ENCODE data around the gene ACADVL.
A peak's percentile ranks its signal among the peaks of the same experiment; 100 is the strongest.
"Not testable (repeated sequence)": the region's sequence is repeated elsewhere in the genome, so short reads cannot be mapped to it uniquely, and the experiment has no call there.

The ACADVL gene

GRCh38 chr17:7219812-7220592 is at the start of gene ACADVL, which contains the start of gene DLG4:
ACADVL (plus strand) TSS chr17:7219938; CDS start chr17:7219985, 47 bp downstream.
DLG4 (minus strand) TSS chr17:7219836.
- DNase-seq: peak; percentile 91

DNA sequence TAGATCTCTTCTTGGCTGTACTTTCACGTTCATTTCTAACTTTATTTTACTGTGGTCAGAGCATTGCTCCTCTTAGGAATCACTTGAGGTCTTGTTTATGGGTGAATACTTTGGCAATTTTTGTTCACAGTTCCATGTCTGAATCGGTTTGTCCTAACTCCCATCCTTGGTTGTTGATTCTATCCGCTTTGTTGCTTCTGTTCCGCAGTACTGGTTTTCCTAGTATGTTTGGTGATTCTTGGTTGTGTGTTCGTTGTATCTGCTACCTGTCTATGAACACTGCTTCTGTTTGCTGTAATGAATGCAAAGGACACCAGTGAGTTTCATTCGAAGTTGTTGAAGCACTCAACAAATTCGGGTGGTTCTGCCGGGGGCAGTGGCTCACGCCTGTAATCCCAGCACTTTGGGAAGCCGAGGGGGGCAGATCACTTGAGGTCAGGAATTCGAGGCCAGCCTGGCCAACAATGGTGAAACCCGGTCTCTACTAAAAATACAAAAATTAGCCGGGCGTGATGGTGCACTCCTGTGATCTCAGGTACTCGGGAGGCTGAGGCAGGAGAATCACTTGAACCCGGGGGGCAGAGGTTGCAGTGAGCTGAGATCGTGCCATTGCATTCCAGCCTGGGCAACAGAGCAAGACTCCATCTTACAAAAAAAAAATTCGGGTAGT is 47.1 kb upstream of the ACADVL start:
- not testable (repeated sequence) for DNase-seq

DNA sequence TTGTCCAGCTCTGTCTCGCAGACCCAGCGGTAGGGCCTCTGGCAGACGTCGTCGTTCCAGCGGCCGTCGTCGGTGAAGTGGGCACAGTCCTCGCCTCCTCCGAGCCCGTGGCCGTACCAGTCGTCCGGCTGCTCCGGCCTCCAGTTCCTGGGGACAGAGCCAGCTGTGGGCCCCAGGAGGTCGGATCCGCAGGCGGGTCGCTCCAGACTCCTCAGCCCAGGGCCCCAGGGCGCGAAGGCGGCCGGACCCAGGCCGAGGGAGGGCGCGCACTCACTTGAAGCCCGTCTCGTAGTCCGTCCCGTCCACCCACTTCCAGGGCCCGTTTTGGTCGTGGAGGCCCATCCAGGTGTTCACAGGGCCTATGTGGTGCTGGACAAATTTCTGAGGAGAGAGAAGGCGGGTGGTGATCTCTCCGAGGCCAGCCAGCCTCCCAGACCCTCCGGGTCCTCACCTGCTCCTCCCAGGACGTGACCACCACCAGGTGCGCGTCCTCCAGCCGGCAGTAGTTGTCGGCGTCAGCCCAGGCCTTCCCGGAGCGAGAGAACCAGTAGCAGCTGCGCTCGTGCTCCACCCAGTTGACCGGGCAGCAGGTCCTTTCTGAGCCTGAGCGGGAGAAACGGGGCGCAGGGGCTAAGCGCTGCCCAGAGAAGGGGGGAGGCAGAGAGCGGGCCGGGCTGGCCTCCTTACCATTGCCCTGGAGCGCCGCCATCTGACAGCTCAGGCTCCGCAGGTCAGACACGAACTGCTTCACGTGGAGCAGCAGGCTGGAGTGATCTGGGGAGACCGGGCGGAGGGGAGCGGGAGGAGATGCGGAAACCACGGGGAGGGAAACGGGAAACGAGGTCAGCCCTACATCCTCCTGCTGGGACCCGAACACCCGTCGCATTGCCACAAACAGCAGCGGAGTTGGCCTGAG is 45.8 kb upstream of the ACADVL start:
- no peak for DNase-seq

- DNase-seq: no peak
These were observed 45.0 kb upstream of the ACADVL start for GRCh38 chr17:7174603-7175326.

- no peak for DNase-seq
These were observed 44.4 kb upstream of the ACADVL start for GRCh38 chr17:7175330-7175733.

DNA sequence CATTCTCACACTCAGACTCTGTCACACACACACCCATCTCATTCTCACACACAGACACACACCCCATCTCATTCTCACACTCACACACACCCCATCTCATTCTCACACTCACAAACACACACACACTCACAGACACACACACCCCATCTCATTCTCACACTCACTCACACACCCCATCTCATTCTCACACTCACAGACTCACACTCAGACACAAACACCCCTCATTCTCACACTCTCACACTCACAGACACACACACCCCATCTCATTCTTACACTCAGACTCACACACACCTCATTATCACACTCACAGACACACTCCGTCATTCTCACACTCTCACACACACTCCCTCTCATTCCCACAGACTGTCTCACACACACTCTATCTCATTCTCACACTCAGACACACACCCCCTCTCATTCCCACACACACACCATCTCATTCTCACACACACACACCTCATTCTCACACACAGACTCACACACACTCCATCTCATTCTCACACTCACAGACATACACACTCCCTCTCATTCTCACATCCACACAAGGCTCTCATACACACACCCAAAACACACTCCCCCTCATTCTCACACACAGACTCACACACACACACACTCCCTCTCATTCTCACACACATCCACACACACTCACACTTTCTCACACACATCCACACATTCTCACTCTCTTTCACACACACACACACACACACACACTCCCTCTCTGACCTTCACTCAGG is 43.5 kb upstream of the ACADVL start:
- no peak for DNase-seq

GRCh38 chr17:7176841-7177190 is 42.9 kb upstream of the ACADVL start:
- no peak for DNase-seq

GRCh38 chr17:7177191-7177953 is 42.4 kb upstream of the ACADVL start:
- peak; percentile 85 for DNase-seq

DNA sequence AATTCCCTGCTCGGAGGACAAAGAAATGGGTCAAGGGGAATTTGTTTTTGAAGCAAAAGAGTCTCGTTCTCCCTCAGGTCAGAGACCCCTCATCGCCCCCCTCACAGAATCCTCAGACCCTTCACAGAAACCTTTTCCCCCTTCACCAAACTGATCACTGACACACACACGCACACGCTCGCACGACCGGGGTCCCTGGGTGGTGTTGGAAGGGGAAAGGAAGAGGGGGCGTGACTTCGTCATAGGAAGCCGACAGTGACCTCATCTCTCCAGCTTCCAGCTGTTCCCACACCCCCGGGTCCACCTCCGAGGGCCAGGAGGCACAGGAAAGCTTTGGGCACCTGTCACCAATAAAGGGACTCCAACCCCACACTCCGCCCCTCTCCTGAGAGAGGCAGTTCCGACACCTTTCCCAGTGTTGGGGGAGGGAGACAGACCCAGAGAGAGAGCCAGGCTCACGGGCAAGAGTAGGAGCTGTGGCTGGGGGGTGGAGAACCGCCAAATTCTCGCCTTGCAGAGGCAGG is 41.7 kb upstream of the ACADVL start:
- peak; percentile 39 for DNase-seq

GRCh38 chr17:7178973-7179316 is 40.8 kb upstream of the ACADVL start:
- no peak for DNase-seq

DNA sequence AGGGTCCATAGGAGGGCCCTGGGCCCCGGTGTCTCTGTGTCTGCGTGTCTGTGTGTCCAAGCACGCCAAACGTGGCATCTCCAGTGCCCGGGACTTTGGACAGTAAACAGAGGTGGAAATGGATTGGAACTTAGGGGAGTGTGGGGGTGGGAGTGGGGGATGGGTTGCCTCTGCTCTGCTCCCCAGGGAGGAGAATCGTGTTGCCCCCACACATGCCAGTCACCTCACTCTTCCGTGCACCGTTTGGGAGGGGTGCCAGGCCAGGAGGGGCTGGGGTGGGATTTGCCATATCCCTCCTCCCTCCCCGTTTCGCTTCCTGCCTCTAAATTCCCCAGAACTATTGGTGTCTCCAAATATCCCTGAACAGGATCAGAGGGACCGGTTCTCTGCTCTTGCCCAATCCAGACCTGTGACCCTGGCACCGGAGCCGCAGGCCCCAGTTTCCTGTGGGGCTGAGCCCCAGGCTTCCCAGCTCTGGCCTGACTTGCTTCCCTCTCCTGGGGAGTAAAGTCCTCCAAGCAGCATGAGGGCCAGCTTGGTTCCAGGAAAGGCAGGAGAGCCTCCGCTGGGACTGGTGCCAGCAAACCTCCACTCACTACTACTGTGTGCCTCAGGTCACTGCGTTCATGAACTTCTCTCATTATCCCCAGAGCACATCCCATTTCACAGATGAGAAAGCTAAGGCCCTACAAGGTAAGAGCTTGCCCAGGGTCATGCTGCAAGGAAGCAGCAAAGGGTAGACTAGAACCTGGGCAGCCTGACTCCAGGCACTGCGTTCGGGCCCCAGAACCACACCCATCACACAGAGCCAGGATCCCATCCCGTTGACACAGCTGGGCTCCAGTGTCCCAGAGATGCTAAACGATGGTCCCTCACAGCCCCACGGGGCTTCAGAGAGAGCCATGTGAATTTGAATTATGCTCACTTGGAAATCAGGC is 40.2 kb upstream of the ACADVL start, which contains the start of gene ASGR1:
TSS of gene ASGR1 (minus strand) at position 54 of the 938 bp plus-strand sequence. CDS start 807 bp downstream, outside the sequence.
- DNase-seq: no peak

DNA sequence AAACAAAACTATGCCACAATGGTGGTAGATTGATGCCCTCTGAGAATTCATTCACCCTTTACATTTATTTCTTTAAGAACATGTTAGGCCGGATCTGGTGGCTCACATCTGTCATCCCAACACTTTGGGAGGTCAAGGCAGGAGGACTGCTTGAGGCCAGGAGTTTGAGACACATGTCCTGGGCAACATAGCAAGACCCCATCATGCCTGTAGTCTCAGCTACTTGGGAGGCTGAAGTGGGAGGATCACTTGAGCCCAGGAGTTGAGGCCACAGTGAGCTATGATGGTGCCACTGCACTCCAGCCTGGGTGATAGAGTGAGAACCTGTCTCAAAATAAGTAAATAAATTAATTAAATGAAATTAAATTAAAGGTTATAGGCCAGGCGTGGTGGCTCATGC is 37.6 kb upstream of the ACADVL start:
- not testable (repeated sequence) for DNase-seq

DNA sequence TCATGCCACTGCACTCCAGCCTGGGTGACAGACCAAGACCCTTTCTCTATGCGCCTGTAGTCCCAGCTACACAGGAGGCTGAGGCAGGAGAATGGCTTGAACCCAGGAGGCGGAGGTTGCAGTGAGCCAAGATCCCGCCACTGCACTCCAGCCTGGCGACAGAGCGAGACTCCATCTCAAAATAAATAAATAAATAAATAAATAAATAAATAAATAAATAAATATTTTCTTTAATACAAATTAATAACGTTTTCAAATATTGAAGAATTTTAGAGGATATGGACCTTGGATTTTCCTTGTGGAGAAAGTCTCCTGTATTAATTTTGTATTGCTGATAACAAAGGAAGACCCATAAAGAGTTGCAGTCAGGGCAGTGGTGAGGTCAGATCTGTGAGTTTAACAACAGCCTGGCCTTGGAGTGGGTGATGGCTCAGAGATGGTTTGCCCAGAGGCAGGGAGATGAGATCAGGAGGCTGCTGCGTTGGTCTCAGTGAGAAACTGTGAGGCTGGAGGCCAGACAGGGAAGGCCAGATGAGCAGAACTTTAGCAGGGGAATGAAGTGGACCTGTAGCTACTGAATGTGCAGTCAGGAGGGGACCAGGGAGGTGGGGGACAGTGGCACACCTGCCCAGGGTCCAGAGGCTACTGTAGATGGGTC is 36.2 kb upstream of the ACADVL start:
- DNase-seq: no peak

GRCh38 chr17:7184091-7184488 is 35.6 kb upstream of the ACADVL start:
- DNase-seq: no peak

GRCh38 chr17:7184647-7185046 is 35.1 kb upstream of the ACADVL start:
- DNase-seq: no peak

GRCh38 chr17:7186241-7186640 is 33.5 kb upstream of the ACADVL start:
- peak; percentile 29 for DNase-seq

- DNase-seq: no peak
These were observed 29.3 kb upstream of the ACADVL start for GRCh38 chr17:7190276-7190917.

GRCh38 chr17:7191069-7191468 is 28.7 kb upstream of the ACADVL start:
- no peak for DNase-seq
